Tongue (tissue), 2 donors: ENCODE results near the gene SLC22A4. TPM values are rescaled to one million over a fixed set of nuclear protein-coding genes. Genes with fewer than 3 reads are reported as not detected.
A peak's percentile ranks its signal among the peaks of the same experiment; 100 is the strongest.

ENCODE experiments used
- DNase-seq: peaks from one replicate; pipeline ENCODE4 v3.0.0-alpha.2; 2015
- total RNA-seq: library from RNA; depleted of rRNA; stranded (reverse); fragments of >200 nt; gene quantifications from one replicate; pipeline ENCODE4 v1.2.3, GENCODE V29; 2014

SLC22A4 gene
- total RNA-seq, 1 donor from 2014 or later: 1.7 TPM

DNA sequence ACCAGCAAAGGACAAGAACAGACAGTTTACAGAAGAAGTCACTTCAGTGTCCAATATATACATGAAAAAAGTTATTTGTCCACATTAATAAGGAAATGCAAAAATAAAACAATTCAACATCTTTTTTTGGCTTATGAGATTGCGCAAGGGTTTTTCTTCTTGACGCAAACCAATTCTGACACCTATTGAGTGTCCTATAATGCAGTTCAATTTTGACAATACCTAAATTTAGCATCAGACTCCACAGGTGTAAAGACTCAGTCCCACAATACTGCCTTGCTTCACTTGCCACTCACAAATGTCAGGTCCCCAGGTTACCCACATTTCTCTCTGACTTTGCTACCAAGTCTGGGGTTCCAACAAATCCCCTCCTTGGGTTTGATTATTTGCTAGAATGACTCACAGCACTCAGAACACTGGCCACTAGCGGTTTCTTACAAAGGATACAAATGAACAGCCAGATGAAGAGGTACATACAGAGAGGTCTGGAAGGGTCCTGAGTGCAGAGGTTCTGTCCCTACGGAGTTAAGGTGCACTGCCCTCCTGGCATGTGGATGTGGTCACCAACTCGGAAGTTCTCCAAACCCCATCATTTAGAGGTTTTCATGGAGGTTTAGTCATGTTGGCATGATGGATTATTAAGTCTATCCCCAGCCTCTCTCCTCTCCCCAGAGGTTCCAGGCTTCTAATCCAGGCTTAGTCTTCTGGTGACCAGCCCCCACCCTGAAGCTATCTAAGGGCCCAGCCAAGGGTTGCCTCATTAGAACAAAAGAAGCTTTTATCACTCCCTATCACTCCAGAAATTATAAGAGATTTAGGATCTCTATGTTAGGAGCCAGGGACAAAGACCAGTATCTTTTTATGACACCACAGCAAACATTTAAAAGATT, 48.3 kb downstream of the SLC22A4 start:
- DNase-seq: no peak

DNA sequence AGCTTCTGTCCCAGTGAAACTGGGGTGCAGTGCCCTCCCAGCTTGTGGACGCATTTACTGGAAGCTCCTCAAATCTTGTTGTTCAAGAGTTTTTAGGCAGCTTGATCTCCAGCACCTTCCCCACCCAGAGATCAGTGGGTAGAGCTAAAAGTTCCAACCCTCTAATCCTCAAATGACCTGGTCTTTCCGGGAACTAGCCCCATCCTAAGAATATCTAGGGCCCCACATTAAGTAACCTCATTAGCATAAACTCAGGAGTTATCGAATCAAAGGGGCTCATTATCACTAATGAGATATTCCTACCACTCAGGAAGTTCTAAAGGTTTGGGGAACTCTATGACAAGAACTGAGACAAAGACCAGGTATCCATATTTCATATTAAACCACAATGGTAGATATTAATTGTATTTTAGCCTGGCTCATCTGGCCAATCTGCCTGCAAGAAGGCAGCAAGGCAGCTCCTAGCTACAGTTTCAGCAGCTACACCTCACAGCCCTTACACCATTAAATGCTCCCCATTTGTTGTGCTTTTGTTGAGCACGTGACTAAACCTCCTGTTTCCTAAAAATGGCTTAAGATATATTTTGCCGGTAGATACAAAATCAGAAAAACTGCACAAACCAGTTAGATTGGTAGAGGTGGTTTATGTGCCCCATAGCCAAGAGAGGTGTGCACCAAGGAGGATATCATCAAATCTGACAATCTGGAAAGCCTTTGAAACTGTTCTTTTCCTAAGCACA, 50.8 kb downstream of the SLC22A4 start:
- no peak for DNase-seq

DNA sequence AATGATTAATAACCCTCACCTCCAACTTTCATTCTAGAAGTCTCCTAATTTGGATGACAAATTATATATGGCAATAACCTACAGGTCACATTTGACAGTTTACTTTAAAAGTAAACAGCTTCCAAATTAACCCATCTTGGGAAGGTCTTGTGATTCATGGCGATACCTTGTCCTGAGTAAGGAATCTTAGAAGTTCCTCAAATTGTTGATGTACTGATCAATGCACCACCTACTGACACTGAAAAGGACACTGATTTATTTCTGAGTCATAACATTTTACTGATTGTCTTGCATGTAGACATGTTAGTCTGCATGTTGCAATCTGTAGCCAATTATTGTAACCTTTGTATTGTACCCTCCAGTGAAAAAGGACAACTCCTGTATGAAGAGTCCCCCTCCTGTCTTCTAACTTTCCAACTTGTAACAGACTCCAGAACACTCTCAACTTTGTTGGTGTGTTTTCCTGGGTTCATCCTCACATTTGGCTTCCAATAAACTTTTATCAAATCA, 59.3 kb downstream of the SLC22A4 start:
- DNase-seq: no peak

DNA sequence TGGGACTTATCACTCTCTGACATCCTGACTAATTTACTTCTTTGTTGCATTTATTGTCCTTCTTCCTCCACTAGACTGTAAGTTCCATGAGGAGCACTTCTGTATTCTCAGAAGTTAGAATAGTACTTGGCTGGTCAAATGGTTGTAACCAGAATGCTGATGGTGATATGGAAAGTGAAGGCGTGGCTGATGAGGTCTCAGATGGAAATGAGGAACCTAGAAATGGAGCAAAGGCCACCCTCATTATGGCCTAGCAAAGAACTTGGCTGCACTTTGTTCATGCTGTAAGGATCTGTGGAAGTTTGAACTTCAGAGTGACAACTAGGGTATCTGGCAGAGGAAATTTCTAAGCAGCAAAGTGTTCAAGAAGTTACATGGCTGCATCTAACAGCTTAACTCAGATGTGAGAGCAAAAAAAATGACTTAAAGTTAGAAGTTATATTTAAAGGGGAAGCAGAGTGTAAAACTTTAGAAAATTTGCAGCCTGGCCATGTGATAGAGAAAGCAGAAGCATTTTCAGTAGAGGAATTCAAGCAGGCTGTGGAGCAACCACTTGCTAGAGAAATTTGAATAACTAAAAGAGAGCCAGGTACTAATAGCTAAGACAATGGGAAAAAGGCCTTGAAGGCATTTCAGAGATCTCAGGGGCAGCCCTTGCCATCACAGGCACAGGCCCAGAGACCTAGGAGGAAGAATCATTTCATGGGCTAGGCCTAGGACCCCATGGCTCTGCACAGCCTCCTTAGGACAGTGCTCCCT, 60.4 kb downstream of the SLC22A4 start:
- DNase-seq: no peak

DNA sequence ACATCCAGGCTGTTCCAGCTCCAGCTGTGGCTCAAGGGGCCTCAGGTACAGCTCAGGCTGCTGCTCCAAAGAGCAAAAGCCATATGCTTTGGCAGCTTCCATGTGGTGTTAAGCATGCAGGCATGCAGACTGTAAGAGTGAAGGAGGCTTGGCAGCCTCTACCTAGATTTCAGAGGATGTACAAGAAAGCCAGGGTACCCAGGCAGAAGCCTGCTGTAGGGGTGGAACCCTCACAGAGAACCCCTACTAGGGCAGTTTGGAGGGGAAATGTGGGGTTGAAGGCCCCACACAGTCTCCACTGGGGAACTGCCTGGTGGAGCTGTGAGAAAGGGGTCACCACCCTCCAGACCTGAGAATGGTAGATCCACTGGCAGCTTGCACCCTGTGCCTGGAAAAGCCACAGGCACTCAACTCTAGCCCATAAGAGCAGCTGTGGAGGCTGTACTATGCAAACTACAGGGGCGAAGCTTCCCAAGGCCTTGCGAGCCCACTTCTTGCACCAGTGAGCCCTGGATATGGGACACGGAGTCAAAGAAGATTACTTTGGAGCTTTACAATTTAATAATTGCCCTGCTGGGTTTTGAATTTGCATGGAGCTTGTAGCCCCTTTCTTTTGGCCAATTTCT, 61.1 kb downstream of the SLC22A4 start:
- no peak for DNase-seq

DNA sequence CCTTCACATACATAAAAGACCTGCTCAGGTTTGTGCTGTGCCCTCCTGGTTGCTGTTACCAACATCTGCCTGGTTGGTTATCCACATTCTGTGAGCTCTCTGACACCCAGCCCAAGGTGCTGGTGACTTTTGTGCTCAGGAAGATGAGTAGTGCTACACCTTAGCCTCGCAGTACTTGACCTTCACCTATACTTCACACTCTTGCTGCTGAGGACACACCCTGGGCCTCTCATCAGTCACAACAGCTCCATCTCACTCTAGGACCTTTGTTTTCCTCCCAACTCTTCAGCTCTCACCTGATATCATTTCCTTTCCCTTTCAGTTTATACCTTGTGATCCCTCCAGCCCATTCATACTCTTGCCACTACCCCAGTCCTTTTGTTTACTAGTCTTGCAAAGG, 64.6 kb downstream of the SLC22A4 start:
- no peak for DNase-seq

DNA sequence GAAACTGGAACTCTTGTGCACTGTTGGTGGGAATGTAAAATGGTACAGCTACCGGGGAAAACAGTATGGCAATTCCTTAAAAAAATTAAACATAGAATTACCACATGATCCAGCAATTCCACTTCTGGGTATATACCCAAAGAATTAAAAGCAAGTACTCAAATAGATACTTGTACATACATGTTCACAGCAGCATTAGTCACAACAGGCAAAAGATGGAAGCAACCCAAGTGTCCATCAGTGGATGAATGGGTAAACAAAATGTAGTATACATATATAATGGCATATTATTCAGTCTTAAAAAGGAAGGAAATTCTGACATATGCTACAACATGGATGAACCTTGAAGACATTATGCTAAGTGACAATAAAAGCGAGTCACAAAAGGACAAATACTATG, 67.9 kb downstream of the SLC22A4 start:
- DNase-seq: no peak

DNA sequence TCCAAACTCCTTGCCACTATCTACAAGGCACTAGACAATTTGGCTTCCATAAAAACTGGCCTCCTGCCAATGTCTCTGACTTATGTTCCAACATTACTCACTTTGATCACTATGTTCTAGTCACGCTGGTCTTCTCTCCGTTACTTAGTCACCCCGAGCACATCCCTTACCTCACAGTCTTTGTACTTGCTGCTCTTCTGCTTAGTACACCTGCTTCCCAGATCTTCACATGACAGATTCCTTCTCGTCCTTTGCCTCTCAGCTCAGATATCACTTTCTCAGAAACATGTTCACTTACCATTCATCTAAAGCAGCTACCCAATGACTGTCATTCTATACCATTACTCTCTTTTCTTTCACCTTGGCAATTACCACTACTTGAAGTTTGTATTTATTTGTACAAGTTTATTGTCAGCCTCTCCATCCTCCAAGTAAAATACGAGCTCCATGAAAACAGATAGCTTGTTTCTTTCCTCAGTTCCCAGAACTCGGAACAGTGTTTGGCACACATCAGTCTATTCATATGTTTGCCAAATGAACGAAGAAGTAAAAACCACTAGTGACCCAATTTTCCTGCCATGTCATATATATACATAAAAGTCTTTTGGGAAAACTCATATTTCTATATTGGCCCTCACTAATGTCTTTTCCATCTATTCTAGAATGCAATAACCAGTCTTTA, 69.4 kb downstream of the SLC22A4 start:
- DNase-seq: peak; percentile 74

DNA sequence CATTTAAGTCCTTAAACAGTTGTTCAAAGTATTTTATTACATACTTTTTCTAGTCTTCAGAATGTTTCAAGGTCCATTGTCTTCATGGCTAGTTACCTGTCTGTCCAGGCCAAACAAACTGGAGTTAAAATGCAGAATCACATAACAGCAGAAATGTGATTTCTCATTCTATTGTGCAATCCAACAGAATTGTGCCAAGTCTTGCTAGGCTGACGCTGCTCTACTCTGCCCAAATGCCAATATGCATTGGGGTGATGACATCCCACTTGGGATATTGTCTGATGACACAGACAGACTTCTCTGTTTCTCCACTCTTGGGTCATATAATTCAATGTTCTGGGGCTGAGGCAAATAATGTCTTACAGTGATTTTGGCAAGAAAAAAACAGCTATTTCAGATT, 70.1 kb downstream of the SLC22A4 start:
- no peak for DNase-seq

DNA sequence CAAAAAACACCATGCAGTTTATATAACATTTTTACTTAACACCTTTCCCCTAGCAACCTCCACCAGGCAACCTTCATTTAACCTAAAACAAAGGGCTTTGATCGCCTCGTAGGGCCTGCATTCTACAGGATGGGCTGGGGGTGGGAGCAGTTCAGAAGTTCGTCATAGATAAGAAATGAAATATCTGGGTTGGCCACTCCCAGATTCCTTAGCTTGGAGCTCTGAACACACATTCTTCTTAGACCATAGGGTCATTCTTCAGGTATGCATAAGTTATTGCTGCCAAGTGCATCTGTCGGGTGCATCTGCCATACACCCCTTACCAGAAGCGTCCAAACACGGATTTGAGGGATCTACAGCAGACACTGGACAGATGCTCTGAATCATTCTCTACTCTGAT, 71.0 kb downstream of the SLC22A4 start:
- peak; percentile 34 for DNase-seq

DNA sequence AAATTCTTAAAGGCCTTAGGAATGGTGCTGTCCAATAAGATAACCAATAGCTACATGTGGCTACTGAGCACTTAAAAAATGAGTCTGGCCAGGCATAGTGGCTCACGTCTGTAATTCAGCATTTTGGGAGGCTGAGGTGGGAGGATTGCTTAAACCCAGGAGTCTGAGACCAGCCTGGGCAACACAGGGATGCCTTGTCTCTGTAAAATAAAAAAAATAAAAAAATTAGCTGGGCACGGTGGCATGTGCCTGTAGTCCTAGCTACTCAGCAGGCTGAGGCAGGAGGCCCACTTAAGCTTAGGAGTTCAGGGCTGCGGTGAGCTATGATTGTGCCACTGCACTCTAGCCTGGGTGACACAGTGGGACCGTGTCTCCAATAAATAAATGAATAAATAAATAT, 74.0 kb downstream of the SLC22A4 start:
- no peak for DNase-seq

DNA sequence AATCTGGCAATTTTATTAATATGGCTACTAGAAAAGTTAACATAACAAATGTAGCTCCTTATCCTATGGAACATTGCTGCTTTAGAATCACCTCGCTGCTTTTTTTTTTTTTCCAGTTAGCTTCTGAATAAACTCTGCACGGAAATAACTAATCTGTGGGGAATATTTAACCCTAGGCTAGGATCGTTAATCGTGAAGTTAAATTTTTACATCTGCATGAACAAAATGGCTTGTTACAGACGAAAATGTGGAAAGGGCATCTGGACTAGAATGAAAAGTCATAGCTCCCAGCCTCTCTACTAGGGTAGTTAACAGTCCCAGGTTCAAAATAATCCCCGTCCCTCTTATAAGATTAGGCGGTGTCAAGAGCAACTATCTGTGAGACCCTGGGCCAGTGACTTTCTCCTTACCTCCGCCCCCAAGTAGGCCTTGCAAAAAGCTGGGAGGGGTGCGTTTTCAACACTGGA, 74.8 kb downstream of the SLC22A4 start:
- DNase-seq: no peak

DNA sequence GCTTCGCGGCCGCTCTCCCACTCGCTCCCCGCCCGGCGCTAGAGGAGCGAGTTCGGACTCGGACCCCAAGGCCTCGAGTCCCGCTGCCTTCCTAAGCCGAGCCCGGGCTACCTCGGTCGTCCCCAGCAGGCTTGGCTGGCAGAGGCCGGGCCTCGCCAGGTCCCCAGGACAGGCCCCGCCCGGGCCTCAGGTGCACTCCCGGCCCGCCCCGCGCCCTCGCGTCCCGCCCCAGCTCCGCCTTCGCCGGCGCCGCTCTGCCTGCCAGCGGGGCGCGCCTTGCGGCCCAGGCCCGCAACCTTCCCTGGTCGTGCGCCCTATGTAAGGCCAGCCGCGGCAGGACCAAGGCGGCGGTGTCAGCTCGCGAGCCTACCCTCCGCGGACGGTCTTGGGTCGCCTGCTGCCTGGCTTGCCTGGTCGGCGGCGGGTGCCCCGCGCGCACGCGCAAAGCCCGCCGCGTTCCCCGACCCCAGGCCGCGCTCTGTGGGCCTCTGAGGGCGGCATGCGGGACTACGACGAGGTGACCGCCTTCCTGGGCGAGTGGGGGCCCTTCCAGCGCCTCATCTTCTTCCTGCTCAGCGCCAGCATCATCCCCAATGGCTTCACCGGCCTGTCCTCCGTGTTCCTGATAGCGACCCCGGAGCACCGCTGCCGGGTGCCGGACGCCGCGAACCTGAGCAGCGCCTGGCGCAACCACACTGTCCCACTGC, 75.4 kb downstream of the SLC22A4 start, which contains the start of gene SLC22A5:
TSS of gene SLC22A5 (plus strand) at position 237 of the 707 bp plus-strand sequence. CDS start at position 500, 263 bp downstream.
- DNase-seq: peak; percentile 74

DNA sequence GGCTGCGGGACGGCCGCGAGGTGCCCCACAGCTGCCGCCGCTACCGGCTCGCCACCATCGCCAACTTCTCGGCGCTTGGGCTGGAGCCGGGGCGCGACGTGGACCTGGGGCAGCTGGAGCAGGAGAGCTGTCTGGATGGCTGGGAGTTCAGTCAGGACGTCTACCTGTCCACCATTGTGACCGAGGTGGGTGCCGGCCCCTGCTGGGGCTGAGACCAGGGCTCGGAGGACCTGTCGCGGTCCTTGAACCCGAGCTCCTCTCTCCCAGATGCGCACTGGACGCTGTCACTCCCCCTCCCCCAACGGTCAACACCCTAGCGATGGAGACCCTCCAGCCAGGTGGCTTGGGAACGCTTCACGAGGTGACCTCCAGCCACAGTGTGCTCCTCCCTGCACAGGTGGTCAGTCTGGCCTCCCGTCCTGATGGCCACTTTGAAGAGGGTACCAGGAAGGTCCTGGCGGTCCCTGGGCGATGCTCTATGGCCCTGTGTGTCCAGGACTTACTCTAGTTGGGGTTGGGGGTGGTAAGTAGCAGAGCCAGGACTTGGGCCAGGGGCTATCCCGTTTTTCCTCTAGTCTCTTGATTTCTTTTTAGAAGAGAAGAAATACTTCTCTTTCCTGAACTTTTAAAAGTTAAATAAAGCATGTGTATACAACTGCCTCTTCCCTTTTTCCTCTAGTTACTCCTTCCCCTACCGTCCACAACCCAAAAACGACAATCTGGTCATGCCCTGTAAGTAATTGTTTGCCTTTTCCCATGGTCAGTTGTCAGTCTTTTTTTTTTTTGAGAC, 76.2 kb downstream of the SLC22A4 start:
- no peak for DNase-seq

DNA sequence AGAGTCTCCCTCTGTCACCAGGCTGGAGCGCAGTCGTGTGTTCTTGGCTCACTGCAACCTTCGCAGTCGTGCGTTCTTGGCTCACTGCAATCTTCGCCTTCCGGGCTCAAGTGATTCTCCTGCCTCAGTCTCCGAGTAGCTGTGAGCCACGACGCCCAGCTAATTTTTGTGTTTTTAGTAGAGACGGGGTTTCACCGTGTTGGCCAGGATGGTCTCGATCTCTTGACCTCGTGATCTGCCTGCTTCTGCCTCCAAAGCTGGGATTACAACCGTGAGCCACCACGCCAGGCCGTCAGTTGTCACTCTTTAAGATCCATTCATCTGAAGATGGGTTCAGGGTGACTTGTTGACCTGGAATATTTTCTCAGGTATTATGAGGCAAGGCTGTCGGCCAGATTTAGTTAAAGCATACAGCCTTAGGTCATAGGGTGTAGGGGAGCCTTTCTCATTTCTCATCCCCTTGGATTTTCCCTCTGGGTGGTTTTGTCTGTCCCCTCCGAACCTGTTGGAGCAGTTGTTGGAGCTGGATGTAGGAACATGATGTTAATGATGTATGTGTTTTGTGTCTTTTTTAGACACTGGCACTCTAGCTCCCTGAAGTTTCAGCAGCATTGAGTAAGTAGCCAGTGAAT, 76.9 kb downstream of the SLC22A4 start:
- no peak for DNase-seq

DNA sequence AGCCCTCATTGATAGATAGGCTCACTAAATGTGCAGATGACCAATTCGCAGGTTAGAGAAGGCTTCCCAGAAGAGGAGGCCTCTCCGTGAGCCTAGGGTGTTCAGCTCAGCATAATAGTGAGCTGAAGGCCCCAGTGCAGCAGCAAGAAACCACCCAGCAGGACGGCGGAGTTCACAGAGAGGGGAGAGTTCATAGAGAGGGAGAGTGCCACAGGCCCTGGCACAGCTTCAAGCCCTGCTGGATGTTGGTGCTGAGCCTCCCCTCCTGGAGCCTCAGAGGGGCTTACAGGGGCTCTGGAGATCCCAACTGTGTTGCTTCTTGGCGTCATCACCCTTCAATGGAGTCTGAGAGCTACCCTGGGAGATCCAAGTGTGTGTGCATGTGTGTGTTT, 77.4 kb downstream of the SLC22A4 start:
- DNase-seq: no peak

DNA sequence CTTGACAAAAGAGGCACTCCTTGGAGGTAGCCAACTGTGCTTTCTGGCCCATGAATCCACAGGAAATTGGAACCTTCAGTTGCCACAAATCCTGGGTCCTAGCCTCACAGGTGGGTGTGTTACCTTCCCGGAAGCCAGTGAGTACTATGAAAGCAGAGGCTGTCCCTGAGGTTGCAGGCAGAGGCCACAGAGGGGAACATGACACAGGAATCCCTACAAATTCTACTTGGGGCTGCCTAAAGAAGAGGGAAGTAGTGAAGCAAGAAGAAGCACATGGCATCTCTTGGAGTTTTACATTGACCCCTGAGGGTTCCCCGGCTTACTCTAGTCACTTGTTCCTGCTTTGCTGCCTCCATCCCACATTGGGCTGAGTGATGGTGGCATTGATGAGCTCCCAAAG, 77.9 kb downstream of the SLC22A4 start:
- DNase-seq: no peak

DNA sequence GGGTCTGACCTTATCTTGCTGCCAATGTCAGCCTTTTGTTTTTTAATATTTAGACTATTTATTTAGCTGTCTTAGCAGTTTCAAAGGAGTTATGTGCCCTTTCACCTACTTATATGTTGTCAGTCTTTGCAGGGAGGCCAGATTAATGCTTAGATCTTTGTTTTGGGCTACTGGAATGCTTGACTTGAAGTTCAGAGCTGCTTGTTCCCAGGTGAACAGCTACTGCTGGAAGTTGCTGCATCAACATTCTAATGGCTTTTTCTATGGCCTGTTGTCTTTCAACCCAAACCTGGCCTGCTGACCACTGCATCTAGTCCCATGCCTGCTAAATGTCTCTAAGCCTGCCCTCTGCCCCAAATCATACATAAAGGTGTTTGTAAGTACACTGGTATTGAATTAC, 78.3 kb downstream of the SLC22A4 start:
- DNase-seq: no peak

DNA sequence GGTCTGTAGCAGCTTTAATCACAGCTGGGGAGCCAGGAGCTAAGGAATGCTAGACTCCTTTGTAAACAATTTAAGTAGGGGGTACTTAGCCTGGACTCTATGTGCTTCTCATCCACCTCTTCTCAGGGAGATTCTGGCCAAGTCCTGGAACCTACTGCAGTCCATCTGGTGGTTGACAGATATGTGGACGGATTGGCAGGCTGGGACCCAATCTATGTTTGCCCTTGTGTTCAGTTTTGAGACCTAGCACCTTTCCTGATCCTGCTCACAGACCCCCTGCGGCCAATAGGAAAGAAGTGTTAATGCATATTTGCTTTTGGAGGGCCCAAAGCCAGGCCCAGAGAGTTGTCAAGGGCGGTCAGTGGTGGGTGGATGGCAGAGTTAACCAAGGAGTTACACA, 81.8 kb downstream of the SLC22A4 start:
- DNase-seq: no peak
